ENCODE results near the gene EPB42.

DNA sequence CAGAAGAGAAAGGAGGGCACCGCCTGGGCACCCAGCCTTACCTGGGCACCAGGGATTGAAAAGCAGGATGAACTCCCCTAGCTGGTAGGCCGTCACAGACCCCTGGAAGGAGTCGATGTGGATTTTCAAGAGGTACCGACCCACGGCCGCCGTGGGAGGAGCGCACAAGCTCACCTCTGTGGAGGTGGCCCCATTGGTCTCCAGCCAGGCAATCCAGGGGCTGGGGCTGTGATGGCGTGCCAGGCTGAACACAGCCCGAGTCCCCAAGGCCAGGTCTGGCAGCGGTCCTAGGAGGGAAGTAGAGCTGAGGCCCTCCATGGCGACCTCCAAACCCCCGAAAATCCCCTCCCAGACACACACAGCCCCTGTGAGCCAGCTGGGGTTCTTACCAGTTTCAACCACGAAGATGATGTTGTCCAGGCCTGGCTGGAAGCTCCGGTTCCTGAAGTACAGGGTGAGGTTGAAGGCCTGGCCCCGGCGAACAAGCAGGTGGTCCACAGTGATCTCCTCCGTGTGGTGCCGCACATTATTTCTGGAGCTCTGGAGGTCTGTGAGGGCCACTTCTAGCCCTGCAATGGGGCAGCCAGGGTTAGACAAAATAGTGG is 39.3 kb upstream of the EPB42 start:
- TF ChIP-seq, protein P1, sequence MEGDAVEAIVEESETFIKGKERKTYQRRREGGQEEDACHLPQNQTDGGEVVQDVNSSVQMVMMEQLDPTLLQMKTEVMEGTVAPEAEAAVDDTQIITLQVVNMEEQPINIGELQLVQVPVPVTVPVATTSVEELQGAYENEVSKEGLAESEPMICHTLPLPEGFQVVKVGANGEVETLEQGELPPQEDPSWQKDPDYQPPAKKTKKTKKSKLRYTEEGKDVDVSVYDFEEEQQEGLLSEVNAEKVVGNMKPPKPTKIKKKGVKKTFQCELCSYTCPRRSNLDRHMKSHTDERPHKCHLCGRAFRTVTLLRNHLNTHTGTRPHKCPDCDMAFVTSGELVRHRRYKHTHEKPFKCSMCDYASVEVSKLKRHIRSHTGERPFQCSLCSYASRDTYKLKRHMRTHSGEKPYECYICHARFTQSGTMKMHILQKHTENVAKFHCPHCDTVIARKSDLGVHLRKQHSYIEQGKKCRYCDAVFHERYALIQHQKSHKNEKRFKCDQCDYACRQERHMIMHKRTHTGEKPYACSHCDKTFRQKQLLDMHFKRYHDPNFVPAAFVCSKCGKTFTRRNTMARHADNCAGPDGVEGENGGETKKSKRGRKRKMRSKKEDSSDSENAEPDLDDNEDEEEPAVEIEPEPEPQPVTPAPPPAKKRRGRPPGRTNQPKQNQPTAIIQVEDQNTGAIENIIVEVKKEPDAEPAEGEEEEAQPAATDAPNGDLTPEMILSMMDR (conservative IDR thresholded peaks at IDR 0.05; ENCODE audit: low read depth, low read length), result no peak
- TF ChIP-seq EZH2 (IDR thresholded peaks at IDR 0.05; ENCODE audit: borderline replicate concordance, low read depth, low read length, poor library complexity, severe bottlenecking), result no peak
